Erythroblast (primary cell): ENCODE measurements around the gene FNDC4.

Source experiments
- GATA1 ChIP-seq: IDR thresholded peaks from 2 replicates; pipeline ENCODE4 v1.6.1; 2011; ENCODE audit warnings: low read depth, mild to moderate bottlenecking, control low read depth, low read length, moderate library complexity
- POLR2A ChIP-seq: IDR thresholded peaks from 2 replicates; pipeline ENCODE4 v1.6.1; 2011; ENCODE audit warnings: mild to moderate bottlenecking, low read length

GRCh38 chr2:27507293-27507692, 12.3 kb upstream of the FNDC4 start:
- TF ChIP-seq POLR2A (no peak), GATA1 (no peak)
